ENCODE results near the gene SRRM3. TPM values are rescaled to one million over a fixed set of nuclear protein-coding genes. Genes with fewer than 3 reads are reported as not detected.

The SRRM3 gene
- polyA plus RNA-seq, 1 donor from 2014 or later: 34.9 TPM

GRCh38 chr7:76316984-76317781 is 115.5 kb downstream of the SRRM3 start:
- Histone ChIP-seq H3K27ac (ENCODE audit: low read length) (peak overlapping the region; percentile 89), H3K9me3 (ENCODE audit: low read length) (no peaks in the 10 kb centered on the region), H3K36me3 (ENCODE audit: insufficient read depth, low read length) (no peaks in the 10 kb centered on the region), H3K4me2 (ENCODE audit: low read length) (no peak overlapping the region), H3K79me2 (replicated peaks; ENCODE audit: insufficient read depth, low read length) (peaks cover 4% of the 10 kb centered on the region), H2AFZ (ENCODE audit: low read depth, low read length) (peak overlapping the region; percentile 77), H4K20me1 (ENCODE audit: insufficient read depth) (no peaks in the 10 kb centered on the region), H3K27me3 (ENCODE audit: insufficient read depth, low read depth, low read length) (no peaks in the 10 kb centered on the region), H3F3A (ENCODE audit: insufficient read depth, low read length, poor library complexity, severe bottlenecking) (no peaks in the 10 kb centered on the region), H3K9ac (ENCODE audit: low read length) (peak overlapping the region; percentile 87), H3K9me2 (ENCODE audit: insufficient read depth, low read length) (no peaks in the 10 kb centered on the region), H3K4me3 (ENCODE audit: low read length) (peak overlapping the region; percentile 73)
- TF ChIP-seq POLR2AphosphoS5 (IDR thresholded peaks at IDR 0.05): no peak
- TF ChIP-seq SMC3 (conservative IDR thresholded peaks at IDR 0.05; ENCODE audit: poor library complexity): no peak

GRCh38 chr7:76317782-76318487 is 116.2 kb downstream of the SRRM3 start:
- no peaks in the 10 kb centered on the region for H3K9me3 ChIP-seq (ENCODE audit: low read length)
- peak overlapping the region; percentile 73 for H3K4me3 ChIP-seq (ENCODE audit: low read length)
- no peaks in the 10 kb centered on the region for H3K27me3 ChIP-seq (ENCODE audit: insufficient read depth, low read depth, low read length)
- no peaks in the 10 kb centered on the region for H4K20me1 ChIP-seq (ENCODE audit: insufficient read depth)
- peak overlapping the region; percentile 77 for H2AFZ ChIP-seq (ENCODE audit: low read depth, low read length)
- peak overlapping the region; percentile 76 for H3K4me2 ChIP-seq (ENCODE audit: low read length)
- peaks cover 4% of the 10 kb centered on the region for H3K79me2 ChIP-seq (replicated peaks; ENCODE audit: insufficient read depth, low read length)
- H3K27ac ChIP-seq (ENCODE audit: low read length): peak overlapping the region; percentile 89
- H3K9ac ChIP-seq (ENCODE audit: low read length): peak overlapping the region; percentile 87
- TF ChIP-seq TAF1 (IDR thresholded peaks at IDR 0.05; ENCODE audit: low read depth): peak; percentile 63
- TF ChIP-seq REST (IDR thresholded peaks at IDR 0.05; ENCODE audit: borderline replicate concordance): peak; percentile 33
- peak; percentile 90 for TF ChIP-seq EP300 (conservative IDR thresholded peaks at IDR 0.05; ENCODE audit: poor library complexity, severe bottlenecking)
- TF ChIP-seq CTCF (IDR thresholded peaks at IDR 0.05; ENCODE audit: poor library complexity, severe bottlenecking): no peak
- TF ChIP-seq POLR2AphosphoS5 (IDR thresholded peaks at IDR 0.05): peak; percentile 84
- TF ChIP-seq SMC3 (conservative IDR thresholded peaks at IDR 0.05; ENCODE audit: poor library complexity): no peak
- no peak for TF ChIP-seq EZH2 (IDR thresholded peaks at IDR 0.05; ENCODE audit: borderline replicate concordance, insufficient read depth, low read length, poor library complexity, severe bottlenecking)
- no peak for TF ChIP-seq RAD21 (conservative IDR thresholded peaks at IDR 0.05)
- TF ChIP-seq MXI1 (conservative IDR thresholded peaks at IDR 0.05; ENCODE audit: poor library complexity, severe bottlenecking): peak; percentile 32
- H3K36me3 ChIP-seq (ENCODE audit: insufficient read depth, low read length): no peaks in the 10 kb centered on the region
- no peaks in the 10 kb centered on the region for H3K9me2 ChIP-seq (ENCODE audit: insufficient read depth, low read length)
- no peaks in the 10 kb centered on the region for H3F3A ChIP-seq (ENCODE audit: insufficient read depth, low read length, poor library complexity, severe bottlenecking)

Measured in neural cell (in vitro differentiated cells).